ENCODE results near the gene LONP1. TPM values are rescaled to one million over a fixed set of nuclear protein-coding genes. Genes with fewer than 3 reads are reported as not detected.
"Not testable (repeated sequence)": the region's sequence is repeated elsewhere in the genome, so short reads cannot be mapped to it uniquely, and the experiment has no call there.

The LONP1 gene
- total RNA-seq, 2 donors from 2014 or later, result 52.8 to 82.8 TPM

GRCh38 chr19:5690955-5691821 lies 28.8 kb downstream of the LONP1 start:
- Histone ChIP-seq H3K27me3 (replicated peaks; ENCODE audit: insufficient read depth) (no peaks in the 10 kb centered on the region), H3K4me3 (peak overlapping the region; percentile 85), H3K9me3 (no peaks in the 10 kb centered on the region), H3K36me3 (peaks cover 40% of the 10 kb centered on the region), H3K27ac (peak overlapping the region; percentile 86), H3K4me1 (ENCODE audit: control insufficient read depth in 1 of 2, low read depth in 2 of 2) (peaks cover 5 to 34% of the 10 kb centered on the region in 2 donors)
- ATAC-seq (ENCODE audit: insufficient number of reproducible peaks, low FRiP score, low read depth) (no peak), DNase-seq (ENCODE audit: low spot score) (no peak)
- no peak for TF ChIP-seq CTCF (IDR thresholded peaks at IDR 0.05)

DNA sequence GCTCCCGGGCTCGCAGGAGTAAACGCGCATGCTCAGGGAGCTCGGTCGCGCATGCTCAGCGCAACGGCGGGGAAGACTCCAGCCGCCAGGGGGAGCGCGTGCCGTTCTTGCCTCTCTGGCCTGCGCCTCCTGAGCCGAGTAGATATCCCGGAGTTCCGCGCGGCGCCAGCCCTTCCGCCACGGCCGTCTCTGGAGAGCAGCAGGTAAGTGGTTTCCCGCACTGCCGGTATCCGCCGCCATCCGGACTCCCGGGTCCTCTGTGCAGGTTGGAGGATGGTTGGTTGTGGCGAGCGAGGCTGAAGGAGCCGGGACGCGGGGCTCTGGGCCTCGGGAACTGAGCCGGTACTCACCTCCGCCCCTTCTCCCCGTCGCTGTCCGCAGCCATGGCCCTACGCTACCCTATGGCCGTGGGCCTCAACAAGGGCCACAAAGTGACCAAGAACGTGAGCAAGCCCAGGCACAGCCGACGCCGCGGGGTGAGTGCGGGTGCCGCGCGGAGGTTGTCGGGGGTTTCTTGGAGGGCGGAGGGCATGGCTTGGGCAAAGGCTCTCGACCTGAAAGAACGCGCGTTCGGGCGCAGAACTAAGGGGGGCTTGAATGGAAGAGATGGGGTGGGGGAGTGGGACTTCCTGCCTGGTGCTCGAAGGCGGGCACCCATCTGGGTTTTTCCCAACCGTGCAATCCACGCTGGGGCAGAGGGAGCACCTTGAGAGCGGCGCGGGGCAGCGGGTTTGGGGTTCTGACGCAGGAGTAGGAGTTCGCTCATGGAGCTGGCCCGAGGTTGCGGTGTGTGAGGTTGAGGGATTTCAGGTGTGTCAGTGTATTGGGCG lies 29.6 kb downstream of the LONP1 start, which contains the start of gene RPL36:
Gene RPL36 (plus strand): TSS at position 171 of the 830 bp plus-strand sequence. CDS start 213 bp downstream, at position 384.
- Histone ChIP-seq H3K27ac (peak within 1 kb of the TSS; percentile 86), H3K9me3 (no peaks in the 10 kb centered on the region), H3K36me3 (peaks cover 33% of the 10 kb centered on the region), H3K4me1 (ENCODE audit: control insufficient read depth in 1 of 2, low read depth in 2 of 2) (peaks cover 6 to 36% of the 10 kb centered on the region in 2 donors), H3K27me3 (replicated peaks; ENCODE audit: insufficient read depth) (no peaks in the 10 kb centered on the region), H3K4me3 (peak within 1 kb of the TSS; percentile 85)
- DNase-seq (ENCODE audit: low spot score), result peak; percentile 74
- ATAC-seq (ENCODE audit: insufficient number of reproducible peaks, low FRiP score, low read depth), result peak; percentile 72
- TF ChIP-seq CTCF (IDR thresholded peaks at IDR 0.05), result peak; percentile 91

- H3K36me3 ChIP-seq, result peaks cover 16% of the 10 kb centered on the region
Measured at GRCh38 chr19:5688262-5688881, 31.6 kb downstream of the LONP1 start.

DNA sequence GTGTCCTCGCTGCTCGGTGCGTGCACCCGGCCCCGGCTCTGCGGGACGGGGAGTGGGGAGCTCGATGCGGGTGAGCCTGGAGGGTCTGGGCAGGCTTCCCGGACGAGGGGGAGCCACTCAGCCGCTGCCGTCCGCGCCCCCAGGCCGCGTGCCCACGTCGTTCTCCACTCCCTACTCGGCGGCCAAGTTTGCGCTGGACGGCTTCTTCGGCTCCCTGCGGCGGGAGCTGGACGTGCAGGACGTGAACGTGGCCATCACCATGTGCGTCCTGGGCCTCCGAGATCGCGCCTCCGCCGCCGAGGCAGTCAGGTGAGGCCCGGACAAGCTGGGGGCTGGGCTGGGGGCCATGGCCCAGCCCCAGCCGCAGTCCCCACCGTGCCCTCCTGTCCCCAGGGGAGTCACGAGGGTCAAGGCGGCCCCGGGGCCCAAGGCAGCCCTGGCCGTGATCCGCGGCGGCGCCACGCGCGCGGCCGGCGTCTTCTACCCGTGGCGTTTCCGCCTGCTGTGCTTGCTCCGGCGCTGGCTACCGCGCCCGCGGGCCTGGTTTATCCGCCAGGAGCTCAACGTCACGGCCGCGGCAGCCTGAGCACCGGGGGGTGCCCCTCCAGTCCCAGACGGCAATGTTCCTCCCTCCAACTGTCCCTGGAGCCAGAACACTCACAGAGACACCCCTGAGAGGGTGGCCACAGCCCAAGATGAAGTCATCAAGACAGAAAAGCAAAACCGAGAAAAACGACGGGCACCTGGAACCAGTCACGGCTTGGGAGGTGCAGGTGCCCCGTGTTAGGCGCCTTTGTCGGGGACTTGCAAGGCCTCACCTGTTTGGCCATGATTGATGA lies 32.4 kb downstream of the LONP1 start:
- ATAC-seq (ENCODE audit: insufficient number of reproducible peaks, low FRiP score, low read depth) (no peak), DNase-seq (ENCODE audit: low spot score) (no peak)
- no peak for TF ChIP-seq CTCF (IDR thresholded peaks at IDR 0.05)
- Histone ChIP-seq H3K27ac (peak overlapping the region in 1 of 2 donors; percentile 60), H3K36me3 (peaks cover 8% of the 10 kb centered on the region), H3K27me3 (replicated peaks; ENCODE audit: insufficient read depth) (no peaks in the 10 kb centered on the region), H3K9me3 (no peaks in the 10 kb centered on the region), H3K4me1 (ENCODE audit: control insufficient read depth in 1 of 2, low read depth in 2 of 2) (peaks cover 6 to 36% of the 10 kb centered on the region in 2 donors), H3K4me3 (peak overlapping the region; percentile 76)

More at GRCh38 chr19:5688262-5688881, 31.6 kb downstream of the LONP1 start:
- H3K9me3 ChIP-seq; H3K27me3 ChIP-seq (replicated peaks; ENCODE audit: insufficient read depth); H3K27ac ChIP-seq; DNase-seq (ENCODE audit: low spot score); H3K4me3 ChIP-seq; ATAC-seq (ENCODE audit: insufficient number of reproducible peaks, low FRiP score, low read depth): not testable (repeated sequence)
- peaks cover 6 to 36% of the 10 kb centered on the region in 2 donors for H3K4me1 ChIP-seq (ENCODE audit: control insufficient read depth in 1 of 2, low read depth in 2 of 2)

Measured in thoracic aorta (tissue), 2 donors.